Measurements from ENCODE around the gene SOX3.

Gene SOX3

GRCh38 chrX:140500441-140500840, 4.4 kb downstream of the SOX3 start:
- no peak for DNase-seq (ENCODE audit: low read depth in 2 of 3, low spot score in 2 of 3)

DNA sequence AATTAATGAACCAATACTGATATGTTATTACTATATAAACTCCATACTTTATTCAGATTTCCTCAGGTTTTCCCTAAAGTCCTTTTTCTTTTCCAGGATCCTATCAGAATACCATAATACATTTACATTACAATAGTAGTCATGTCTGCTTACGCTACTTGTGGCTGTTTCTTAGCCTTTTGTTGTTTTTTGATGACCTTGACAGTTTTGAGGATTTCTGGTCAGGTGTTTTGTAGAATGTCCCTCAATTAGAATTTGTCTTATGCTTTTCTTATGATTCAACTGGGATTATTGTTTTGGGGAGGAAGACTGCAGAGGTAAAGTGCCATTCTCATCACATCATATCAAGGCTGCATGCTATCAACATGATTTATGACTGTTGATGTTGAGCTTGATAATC, 9.1 kb downstream of the SOX3 start:
- no peak for DNase-seq (ENCODE audit: low read depth in 2 of 3, low spot score in 2 of 3)

GRCh38 chrX:140492066-140492994, 12.5 kb downstream of the SOX3 start:
- DNase-seq (ENCODE audit: low read depth in 2 of 3, low spot score in 2 of 3) = no peak

GRCh38 chrX:140480765-140481164, 24.1 kb downstream of the SOX3 start:
- DNase-seq (ENCODE audit: low read depth in 2 of 3, low spot score in 2 of 3) = no peak

DNA sequence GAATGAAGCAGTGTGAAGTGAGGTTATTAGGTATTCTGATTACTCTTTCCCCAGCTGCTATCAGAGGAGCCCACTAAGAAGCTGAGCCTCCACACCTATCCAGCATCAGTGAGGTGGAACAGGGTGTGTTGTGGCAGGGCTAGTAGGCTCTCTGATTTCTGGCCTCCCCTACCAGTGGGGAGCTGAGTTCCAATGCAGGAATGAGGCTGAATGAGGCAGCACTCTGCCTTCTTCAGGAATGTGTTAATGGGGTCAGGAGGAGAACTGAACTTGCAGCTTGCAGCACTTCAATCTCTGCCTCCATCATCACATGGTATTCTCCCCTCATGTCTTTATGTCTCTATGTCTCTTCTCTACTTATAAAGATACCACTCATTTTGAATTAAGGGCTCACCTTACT, 26.9 kb downstream of the SOX3 start:
- no peak for DNase-seq (ENCODE audit: low read depth in 2 of 3, low spot score in 2 of 3)

GRCh38 chrX:140475025-140475424, 29.8 kb downstream of the SOX3 start:
- DNase-seq (ENCODE audit: low read depth in 2 of 3, low spot score in 2 of 3) = no peak

- no peak for DNase-seq (ENCODE audit: low read depth in 2 of 3, low spot score in 2 of 3)
Observed at GRCh38 chrX:140467211-140467610, 37.7 kb downstream of the SOX3 start.
